ENCODE measurements around the gene DMXL1.

Gene DMXL1

DNA sequence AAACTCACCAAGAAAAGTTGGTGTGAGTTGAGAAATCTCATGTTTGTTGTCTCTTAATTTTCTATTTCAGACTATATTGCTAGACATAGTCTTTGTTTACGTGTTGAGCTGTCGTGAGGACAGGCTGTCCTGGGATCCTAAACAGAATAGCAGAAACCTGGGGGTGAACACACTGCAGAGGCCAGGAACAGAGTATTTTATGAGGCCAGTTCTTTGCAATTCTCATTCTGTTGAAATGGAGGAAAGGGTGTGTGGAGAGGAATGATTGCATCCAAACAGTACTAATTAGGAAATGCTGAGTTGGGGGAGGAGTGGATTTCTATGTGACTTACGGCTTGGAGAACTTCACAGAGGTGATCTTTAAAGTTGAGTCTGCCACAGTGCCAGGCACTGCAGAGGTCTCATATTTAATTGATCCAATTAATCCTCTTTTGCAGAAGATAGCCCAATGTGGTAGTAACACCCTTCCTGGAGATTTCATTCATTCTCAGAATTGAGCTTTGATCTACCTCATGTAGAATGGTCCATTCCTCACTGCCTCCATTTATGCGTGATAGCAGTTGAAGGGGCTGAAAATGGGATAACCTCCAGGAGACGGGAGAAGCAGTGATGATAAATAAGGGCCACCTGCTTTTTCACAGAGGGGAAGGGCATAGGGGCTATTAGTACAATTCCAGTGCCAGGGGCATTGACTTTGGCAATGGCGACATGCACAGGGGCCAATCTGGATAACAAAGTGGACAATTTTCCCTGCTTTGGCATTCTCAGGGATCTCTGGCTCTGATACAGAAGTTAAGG is 200.3 kb downstream of the DMXL1 start:
- no peak for DNase-seq

DNA sequence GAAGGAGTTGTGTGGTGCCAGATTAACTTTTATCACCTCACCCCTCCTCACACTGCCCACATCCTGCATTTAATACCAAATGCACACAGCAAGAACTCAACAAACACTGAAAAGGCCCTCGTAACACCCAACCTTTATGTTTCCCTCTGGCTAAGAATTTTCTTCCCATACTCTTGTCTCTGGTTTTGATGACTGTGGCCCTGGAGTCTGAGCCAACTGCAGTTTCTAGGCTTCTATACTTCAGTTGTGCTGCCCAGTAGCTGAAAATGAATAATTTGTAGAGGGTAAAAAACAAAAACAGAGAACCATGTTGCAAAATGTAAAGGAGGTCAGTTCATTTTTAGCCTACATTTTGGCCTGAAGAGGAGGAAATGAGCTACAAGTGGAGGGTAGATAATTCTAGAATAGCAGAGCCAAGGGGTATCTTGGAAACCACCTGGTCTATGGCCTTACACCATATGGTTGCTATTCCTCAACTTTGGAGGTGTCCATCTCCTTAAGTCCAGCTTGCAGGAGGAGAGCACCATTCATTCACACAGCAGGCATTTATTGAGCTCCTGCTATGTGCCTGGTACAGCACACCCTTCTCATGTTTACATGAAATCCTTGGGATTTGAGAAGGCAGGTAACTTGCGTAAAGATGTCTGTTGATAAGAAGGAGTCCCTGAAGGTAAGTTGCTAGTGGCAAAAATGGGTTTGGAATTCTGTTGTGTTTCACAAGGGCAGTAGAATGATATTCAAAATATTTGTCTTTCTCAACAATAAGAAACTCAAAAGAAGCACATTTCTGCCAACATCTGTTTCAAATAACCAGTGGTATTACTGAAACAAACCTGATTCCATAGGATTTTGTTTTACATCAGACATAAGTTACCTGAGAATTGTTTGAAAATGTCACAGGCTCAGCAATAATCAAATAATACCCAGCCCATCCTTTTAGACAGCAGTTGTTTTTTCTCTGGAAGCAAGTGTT is 201.2 kb downstream of the DMXL1 start:
- no peak for DNase-seq

DNA sequence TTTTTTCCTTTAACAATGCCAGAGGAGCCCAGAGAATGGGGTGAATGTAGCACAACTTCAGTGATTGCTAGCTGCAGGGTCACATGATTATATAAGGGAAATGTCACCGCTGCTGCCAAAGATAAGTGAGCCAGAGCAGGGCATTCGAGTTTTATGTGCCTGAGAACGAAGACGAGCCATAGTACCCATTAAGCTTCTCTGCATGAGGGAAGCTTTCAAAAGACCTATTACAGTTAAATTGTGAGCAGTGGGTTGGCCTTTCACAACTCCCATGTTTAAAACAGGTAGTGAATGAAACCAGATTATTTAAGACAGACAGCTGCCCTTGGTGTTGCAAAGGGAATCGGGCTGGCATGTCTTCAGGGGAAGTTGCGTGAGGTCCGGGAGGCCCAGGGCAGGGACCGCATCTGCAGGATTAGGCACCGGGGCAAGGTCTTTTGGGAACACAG is 202.5 kb downstream of the DMXL1 start:
- no peak for DNase-seq

GRCh38 chr5:119274030-119274766 is 203.3 kb downstream of the DMXL1 start:
- no peak for DNase-seq

DNA sequence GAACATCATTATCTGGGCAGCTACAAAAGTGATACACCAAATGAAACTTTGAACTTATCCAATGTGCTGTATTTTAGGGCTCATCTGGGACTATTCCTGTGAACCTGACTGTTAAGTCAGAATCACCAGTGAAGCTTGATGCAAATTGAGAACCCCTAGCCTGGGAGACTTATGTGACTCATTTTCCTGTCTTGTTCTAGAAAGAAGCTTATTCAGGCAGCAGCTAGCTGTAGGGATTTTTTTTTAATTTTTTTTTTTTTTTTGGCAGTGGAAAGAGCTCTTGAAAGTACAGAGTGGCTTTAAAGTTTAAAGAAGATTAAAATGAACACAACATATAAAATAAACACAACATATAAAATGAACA is 203.9 kb downstream of the DMXL1 start:
- DNase-seq, result no peak

DNA sequence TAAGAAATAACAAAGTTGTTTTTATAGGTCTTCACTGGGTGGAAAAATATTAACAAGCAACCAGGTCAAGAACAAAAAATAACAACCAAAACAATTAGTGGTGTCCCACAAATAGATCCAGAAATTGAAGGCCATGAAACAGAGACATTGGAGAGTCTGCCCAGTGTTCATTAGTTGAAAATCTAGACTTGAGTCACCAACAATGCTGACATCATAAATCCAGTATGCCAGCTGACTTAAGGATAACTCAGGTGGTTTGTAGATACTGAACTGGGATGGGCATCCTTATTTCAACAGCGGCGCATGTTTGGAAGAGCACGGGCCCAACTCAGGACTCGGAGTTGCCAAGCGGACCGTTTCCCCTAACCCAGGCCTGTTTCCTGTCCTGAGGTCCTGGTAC is 204.3 kb downstream of the DMXL1 start:
- DNase-seq, result no peak

DNA sequence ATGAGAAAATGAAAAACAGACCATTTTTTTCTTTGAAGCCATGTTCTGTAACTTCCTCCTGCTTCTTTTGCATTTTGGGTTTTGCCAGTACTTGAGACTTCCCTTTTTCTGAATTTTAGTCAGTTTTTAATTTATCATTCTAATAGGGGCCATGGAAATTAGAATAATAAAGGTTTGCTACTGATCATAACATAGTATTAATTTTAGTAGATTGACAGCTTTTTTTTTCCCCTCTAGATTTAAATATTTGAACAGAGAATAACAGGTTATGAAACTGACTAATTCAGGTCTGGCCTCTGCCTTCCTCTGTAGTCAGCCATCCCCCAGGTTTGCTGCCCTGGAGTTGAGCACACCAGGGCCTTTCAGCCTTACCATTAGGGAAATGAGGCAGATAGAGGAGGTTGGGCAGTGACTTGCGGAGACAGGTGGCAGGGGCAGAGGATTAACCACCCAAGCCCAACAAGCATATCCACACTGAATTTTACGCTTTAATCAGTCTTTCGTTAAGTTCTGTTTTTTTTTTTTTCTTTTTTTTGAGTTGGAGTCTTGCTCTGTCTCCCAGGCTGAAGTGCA is 204.8 kb downstream of the DMXL1 start:
- DNase-seq, result no peak

DNA sequence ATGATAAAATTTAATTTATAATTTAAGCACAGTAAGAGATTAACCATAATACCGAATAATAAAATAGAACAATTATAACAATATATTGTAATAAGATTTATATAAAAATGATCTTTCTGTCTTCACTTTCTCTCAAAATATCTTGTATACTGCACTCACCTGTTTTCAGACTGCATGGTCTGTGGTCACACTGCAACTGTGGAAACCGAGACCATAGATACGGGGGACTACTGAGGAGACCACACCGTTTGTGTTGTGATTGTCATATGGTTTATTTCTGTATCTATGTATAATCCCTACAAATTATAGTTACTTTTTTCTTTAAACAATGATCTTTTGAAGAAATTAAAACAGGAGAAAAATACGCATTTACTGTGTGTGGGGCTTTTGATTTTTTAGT is 206.1 kb downstream of the DMXL1 start:
- DNase-seq, result no peak

GRCh38 chr5:119279093-119279492 is 208.2 kb downstream of the DMXL1 start:
- DNase-seq, result no peak

- DNase-seq, result no peak
Measured at GRCh38 chr5:119280380-119280779, 209.5 kb downstream of the DMXL1 start.

DNA sequence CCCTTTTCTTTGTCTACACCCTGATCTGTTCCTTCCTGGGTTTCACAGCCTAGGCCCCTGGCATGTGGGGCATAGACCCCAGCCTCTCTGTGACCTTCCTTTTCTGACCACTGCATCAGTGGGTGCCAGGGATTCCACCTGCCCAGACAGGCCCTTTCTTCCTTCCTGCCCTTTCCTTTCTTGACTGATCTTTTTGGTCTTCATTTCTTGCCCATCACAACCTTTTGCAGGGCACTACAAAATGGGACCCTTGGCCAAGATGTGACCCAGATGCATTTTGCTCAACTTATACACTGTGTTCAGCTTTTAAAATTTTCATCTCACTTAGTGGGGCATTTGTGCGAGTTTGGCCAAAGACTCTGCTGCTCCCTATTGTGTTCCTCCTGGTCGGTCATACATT is 211.7 kb downstream of the DMXL1 start:
- no peak for DNase-seq

GRCh38 chr5:119284031-119284430 is 213.1 kb downstream of the DMXL1 start:
- DNase-seq, result no peak

DNA sequence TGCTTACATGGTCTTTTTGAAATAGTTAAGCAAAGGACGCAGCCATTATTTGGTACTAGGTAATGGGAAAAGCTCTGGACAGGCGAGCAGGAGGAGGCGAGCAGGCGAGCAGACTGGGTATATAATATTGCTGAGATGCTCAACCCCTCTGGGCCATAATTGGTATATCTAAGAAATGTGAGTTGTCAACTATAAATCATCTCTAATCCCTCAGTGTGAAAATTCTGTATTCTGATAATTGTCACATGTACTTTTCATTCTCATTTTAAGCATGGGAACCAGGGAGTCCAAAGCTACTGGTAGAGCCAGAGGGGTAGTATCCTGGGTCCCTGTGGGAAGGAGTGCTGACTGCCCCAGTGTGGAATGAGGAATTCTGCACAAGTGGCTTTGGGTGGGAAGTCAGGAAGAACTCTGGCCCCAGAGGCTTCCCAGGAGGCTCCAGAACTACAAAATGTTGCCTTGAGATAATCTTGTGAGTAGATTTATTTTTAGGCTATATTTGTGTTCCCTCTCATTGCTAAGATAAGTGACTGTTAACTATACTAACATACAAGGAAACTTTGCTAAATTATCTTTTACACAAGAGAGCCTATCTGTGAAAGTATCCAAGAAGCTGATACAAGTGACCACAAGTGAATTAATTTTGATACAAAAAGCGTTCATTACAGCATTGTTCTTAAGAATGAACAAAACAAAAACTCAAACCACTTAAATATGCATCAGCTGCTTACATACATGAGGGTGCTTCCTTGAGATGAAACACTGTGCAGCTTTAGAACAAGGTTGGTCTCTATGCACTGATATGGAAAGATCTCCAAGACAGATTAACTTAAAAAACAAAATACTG is 214.4 kb downstream of the DMXL1 start:
- no peak for DNase-seq

GRCh38 chr5:119286511-119287488 is 215.9 kb downstream of the DMXL1 start:
- no peak for DNase-seq

GRCh38 chr5:119287547-119288111 is 216.7 kb downstream of the DMXL1 start:
- no peak for DNase-seq

DNA sequence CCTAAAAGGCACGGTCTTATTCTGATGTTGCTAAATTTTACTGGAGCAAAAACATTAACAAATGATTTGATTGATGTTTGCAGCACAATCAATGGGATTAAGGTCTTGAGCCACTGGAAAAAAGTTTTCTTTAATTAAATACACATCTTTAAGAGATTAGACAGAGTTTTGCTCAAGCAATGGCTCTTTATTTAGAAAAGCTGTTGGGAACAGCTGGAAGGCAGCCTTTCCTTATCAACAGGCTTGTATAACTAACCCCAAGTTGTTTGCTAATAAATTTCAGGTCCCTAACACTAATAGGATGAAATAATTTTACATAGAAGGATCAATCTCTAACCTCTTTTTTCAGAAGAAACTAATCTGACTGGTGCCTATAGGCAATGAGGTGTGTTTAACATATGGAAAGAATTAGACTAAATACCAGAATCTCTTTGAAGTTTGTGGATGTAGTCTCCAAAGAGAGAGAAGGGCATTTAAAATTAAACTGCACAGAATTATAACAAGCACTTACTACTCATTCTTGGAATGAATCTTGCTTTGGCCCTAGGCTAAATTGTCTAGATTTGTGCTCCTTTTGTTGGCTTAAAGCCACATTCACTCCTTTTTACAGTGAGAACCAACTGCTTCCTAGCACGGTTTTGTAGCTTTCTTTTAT is 217.6 kb downstream of the DMXL1 start:
- no peak for DNase-seq

DNA sequence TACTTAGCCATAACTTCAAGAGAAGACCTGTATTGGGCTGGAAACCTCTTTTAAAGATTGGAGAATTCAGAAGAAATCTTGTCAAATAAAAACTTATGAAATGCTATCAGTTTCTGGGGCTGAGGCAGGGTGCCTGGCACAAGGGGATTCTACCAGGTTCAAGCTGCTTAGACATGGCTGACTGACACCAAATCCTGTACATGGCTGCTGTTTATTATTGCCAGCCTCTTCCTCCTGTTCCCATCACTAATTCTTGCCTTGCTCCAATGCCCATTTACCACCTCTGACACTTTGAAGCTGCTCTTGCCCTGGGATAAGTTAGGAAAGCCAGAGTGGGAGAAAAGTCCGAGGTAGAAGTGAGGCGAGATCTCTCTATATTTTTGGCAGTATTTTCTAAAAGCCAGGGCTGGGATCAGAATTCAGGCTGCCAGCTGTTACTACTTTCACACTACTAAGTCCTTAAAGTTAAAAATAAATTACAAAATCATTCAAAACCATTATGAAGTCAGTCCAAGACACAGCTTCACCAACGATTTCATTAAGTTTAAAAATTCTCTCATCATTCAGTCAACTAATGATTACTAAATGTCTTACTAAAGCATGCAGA is 218.7 kb downstream of the DMXL1 start:
- no peak for DNase-seq

GRCh38 chr5:119290161-119290569 is 219.3 kb downstream of the DMXL1 start:
- no peak for DNase-seq

DNA sequence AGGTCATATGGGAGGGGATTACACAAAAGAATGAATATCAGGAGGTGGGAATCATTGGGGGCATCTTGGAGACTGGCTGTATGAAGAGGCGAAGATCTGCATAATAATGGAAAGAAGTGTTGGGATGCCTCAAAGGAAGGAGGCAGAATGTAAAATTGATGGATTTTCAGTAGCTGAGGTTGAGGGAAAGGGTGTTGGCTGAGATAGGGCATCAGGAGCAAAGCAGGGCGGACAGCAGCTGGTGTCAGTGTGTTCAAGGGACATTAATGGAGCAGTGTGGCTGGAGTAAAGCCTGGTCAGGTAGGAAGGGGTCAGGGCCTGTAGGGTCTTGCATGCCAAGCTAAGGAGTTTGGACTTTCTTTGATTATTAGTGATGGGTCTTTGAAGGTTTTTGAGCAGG is 219.7 kb downstream of the DMXL1 start:
- DNase-seq, result no peak
